Esophagus mucosa (tissue), 1 donor: ENCODE data around the gene KCNK5. TPM values are rescaled to one million over a fixed set of nuclear protein-coding genes. Genes with fewer than 3 reads are reported as not detected.

ENCODE experiments used
- ATAC-seq: fragments of 200-7000 bp; cut with Tn5 transposase; one replicate; pipeline ENCODE4 v1.9.1; 2020
- total RNA-seq: library from RNA; stranded (reverse); gene quantifications from one replicate; pipeline ENCODE4 v1.2.4, GENCODE V29; 2023
- donor health status: DM: yes; HTN: yes; CAD: no.

Gene KCNK5
- total RNA-seq, 1 donor from 2014 or later = 5.1 TPM

GRCh38 chr6:39240155-39240757, 11.0 kb upstream of the KCNK5 start:
- ATAC-seq = peak; percentile 75

- no peak for ATAC-seq
Observed at GRCh38 chr6:39239527-39240154, 10.4 kb upstream of the KCNK5 start.

GRCh38 chr6:39236742-39237141, 7.5 kb upstream of the KCNK5 start:
- no peak for ATAC-seq

GRCh38 chr6:39233333-39233732, 4.1 kb upstream of the KCNK5 start:
- ATAC-seq = no peak

GRCh38 chr6:39231521-39232243, 2.4 kb upstream of the KCNK5 start:
- no peak for ATAC-seq

GRCh38 chr6:39230654-39231035, 1.4 kb upstream of the KCNK5 start:
- ATAC-seq = no peak

- no peak for ATAC-seq
Observed at GRCh38 chr6:39228111-39228971, 934 bp downstream of the KCNK5 start.

GRCh38 chr6:39227476-39227875, 1.8 kb downstream of the KCNK5 start:
- no peak for ATAC-seq

- ATAC-seq = no peak
Observed at GRCh38 chr6:39226639-39227329, 2.5 kb downstream of the KCNK5 start.

- no peak for ATAC-seq
Observed at GRCh38 chr6:39225946-39226437, 3.3 kb downstream of the KCNK5 start.

- ATAC-seq = peak; percentile 24
Observed at GRCh38 chr6:39225543-39225942, 3.7 kb downstream of the KCNK5 start.

- ATAC-seq = no peak
Observed at GRCh38 chr6:39224523-39225182, 4.6 kb downstream of the KCNK5 start.

- ATAC-seq = no peak
Observed at GRCh38 chr6:39224011-39224410, 5.3 kb downstream of the KCNK5 start.

- no peak for ATAC-seq
Observed at GRCh38 chr6:39223555-39223954, 5.7 kb downstream of the KCNK5 start.

GRCh38 chr6:39223061-39223460, 6.2 kb downstream of the KCNK5 start:
- ATAC-seq = no peak

GRCh38 chr6:39221779-39222641, 7.3 kb downstream of the KCNK5 start:
- ATAC-seq = no peak

GRCh38 chr6:39221115-39221514, 8.2 kb downstream of the KCNK5 start:
- no peak for ATAC-seq

- peak; percentile 14 for ATAC-seq
Observed at GRCh38 chr6:39218868-39219567, 10.3 kb downstream of the KCNK5 start.

GRCh38 chr6:39217177-39217864, 12.0 kb downstream of the KCNK5 start:
- no peak for ATAC-seq
